Measurements from ENCODE around the gene GPHN. TPM values are rescaled to one million over a fixed set of nuclear protein-coding genes. Genes with fewer than 3 reads are reported as not detected.

Gene GPHN
- total RNA-seq, 2 experiments from 2014 or later = 26.3 to 26.6 TPM

GRCh38 chr14:67127174-67127573, 619.2 kb downstream of the GPHN start:
- ChIA-PET POLR2A (no interaction called here), CTCF (interaction anchor here (0.7 kb wide), 1 partner anchor 12 kb away, joined by 3 read pairs; no protein-coding TSS in a partner anchor)
- Mint-ChIP-seq H3K4me1 (ENCODE audit: low read depth) (peaks cover 2% of the 10 kb centered on the region), H3K4me3 (no peak overlapping the region), H3K9me3 (peaks cover 3% of the 10 kb centered on the region), H3K27ac (no peak overlapping the region), H3K36me3 (ENCODE audit: low read depth) (peaks cover 29% of the 10 kb centered on the region), H3K27me3 (no peaks in the 10 kb centered on the region)
- ATAC-seq (no peak), DNase-seq (no peak)
- intact Hi-C loops (cut with micrococcal nuclease) = no loop called here
- TF ChIP-seq, protein P1, sequence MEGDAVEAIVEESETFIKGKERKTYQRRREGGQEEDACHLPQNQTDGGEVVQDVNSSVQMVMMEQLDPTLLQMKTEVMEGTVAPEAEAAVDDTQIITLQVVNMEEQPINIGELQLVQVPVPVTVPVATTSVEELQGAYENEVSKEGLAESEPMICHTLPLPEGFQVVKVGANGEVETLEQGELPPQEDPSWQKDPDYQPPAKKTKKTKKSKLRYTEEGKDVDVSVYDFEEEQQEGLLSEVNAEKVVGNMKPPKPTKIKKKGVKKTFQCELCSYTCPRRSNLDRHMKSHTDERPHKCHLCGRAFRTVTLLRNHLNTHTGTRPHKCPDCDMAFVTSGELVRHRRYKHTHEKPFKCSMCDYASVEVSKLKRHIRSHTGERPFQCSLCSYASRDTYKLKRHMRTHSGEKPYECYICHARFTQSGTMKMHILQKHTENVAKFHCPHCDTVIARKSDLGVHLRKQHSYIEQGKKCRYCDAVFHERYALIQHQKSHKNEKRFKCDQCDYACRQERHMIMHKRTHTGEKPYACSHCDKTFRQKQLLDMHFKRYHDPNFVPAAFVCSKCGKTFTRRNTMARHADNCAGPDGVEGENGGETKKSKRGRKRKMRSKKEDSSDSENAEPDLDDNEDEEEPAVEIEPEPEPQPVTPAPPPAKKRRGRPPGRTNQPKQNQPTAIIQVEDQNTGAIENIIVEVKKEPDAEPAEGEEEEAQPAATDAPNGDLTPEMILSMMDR (IDR thresholded peaks at IDR 0.05) = no peak

DNA sequence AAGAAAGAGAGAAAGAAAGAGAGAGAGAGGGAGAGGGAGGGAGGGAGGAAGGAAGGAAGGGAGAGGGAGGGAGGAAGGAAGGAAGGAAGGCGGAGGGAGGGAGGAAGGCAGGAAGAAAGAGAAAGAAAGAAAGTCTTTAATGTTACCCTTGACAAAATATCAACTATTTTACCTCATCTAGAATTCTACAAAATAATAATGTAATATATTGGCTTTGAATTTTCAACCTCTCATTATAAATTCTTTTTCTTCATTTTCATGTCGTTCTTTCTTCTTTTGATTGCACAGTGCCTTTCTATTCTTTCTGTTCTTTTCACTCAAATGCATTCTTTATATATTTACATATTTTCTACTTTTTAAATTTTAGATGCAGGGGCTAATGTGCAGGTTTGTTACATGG, 621.8 kb downstream of the GPHN start:
- Mint-ChIP-seq H3K27me3 (no peaks in the 10 kb centered on the region), H3K27ac (no peak overlapping the region), H3K9me3 (peaks cover 3% of the 10 kb centered on the region), H3K4me1 (ENCODE audit: low read depth) (peaks cover 15% of the 10 kb centered on the region), H3K4me3 (no peak overlapping the region), H3K36me3 (ENCODE audit: low read depth) (peaks cover 21% of the 10 kb centered on the region)
- DNase-seq = no peak
- intact Hi-C loops (cut with micrococcal nuclease) = no loop called here
- TF ChIP-seq, protein P1 (IDR thresholded peaks at IDR 0.05) = no peak
- ChIA-PET POLR2A (no interaction called here), CTCF (interaction anchor here (1.3 kb wide), 1 partner anchor 14 kb away, joined by 4 read pairs; no protein-coding TSS in a partner anchor)
- no peak for ATAC-seq

DNA sequence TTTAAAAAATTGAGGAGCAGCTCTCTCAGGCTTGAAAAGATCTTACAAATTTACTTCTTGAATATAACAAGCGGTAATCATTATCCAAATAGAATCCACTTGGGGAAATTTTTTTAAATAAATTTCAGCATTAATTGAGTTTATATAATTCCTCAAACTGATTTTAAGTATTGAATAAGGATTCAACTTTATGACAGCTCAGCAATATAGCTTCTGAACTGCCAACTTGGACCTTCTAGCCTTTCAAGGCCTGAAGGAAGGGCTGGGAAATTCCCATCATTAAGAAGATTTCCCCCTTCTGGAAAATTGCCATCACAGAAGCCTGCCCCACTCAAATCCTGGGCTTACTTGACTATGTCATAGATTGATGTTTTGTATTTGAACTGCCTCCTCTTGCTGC, 623.7 kb downstream of the GPHN start:
- Mint-ChIP-seq H3K36me3 (ENCODE audit: low read depth) (peaks cover 18% of the 10 kb centered on the region), H3K27ac (no peak overlapping the region), H3K4me3 (no peak overlapping the region), H3K9me3 (no peaks in the 10 kb centered on the region), H3K27me3 (no peaks in the 10 kb centered on the region), H3K4me1 (ENCODE audit: low read depth) (peaks cover 23% of the 10 kb centered on the region)
- POLR2A ChIA-PET = no interaction called here
- intact Hi-C loops (cut with micrococcal nuclease) = no loop called here
- TF ChIP-seq, protein P1 (IDR thresholded peaks at IDR 0.05) = no peak
- no peak for ATAC-seq
- CTCF ChIA-PET = interaction anchor here (1.3 to 1.4 kb wide), 2 partner anchors 228 to 633 kb away, joined by 3 to 5 read pairs; partner anchors contain the start of gene ATP6V1D
- DNase-seq = no peak

- ChIA-PET CTCF (interaction anchor here (1.6 kb wide), 2 partner anchors 13 to 153 kb away, joined by 3 to 4 read pairs; no protein-coding TSS in a partner anchor), POLR2A (no interaction called here)
- TF ChIP-seq, protein P1 (IDR thresholded peaks at IDR 0.05) = no peak
- peaks cover 23% of the 10 kb centered on the region for H3K4me1 Mint-ChIP-seq (ENCODE audit: low read depth)
- no peak for DNase-seq
- no peaks in the 10 kb centered on the region for H3K9me3 Mint-ChIP-seq
- no peaks in the 10 kb centered on the region for H3K27me3 Mint-ChIP-seq
- no peak overlapping the region for H3K4me3 Mint-ChIP-seq
- intact Hi-C loops (cut with micrococcal nuclease) = no loop called here
- H3K36me3 Mint-ChIP-seq (ENCODE audit: low read depth) = peaks cover 18% of the 10 kb centered on the region
- H3K27ac Mint-ChIP-seq = no peak overlapping the region
- ATAC-seq = no peak
Observed at GRCh38 chr14:67133144-67133543, 625.2 kb downstream of the GPHN start.

DNA sequence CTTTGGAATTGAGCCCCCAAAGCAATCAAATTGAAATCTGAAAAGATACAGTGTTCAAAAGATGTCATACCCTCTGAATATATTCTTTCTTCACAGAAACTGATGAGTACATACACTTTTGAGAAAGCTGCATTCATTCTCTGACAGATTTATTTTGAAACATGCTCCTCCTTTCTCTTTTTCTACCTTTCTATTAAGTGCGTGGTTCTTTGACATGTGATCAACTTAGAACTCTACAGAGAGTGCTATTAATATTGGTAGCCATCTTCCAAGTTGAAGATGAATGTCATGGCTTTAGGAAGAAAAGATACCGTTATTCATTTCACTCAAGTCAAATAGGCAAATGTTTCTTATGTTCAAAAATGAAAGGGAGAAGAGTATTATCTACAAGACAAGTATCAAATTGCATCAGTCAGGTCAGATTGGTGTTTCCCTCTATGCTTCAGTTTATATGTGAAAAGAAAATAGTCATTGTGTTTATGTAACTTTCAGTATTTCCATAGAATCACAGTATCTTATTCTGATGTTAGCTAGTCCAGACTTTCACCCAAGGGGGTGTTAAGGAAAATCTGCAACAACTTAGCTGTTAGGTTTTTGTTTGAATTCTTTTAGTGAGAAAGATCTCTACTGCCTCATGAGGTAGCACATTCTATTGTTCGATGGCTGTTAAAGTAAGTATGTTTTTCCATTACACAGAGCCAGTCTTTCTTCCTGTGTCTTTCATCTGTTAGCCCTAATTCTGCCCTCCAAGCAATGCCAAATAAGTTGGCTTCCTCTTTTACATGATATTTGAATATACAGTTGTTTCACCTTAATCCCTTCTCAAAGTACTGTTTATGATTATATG, 625.9 kb downstream of the GPHN start:
- intact Hi-C loops (cut with micrococcal nuclease) = no loop called here
- CTCF ChIA-PET = interaction anchor here (1.6 kb wide), 2 partner anchors 14 to 152 kb away, joined by 3 to 4 read pairs; no protein-coding TSS in a partner anchor

More for the DNA sequence above, 625.9 kb downstream of the GPHN start:
- peaks cover 23% of the 10 kb centered on the region for H3K4me1 Mint-ChIP-seq (ENCODE audit: low read depth)
- H3K9me3 Mint-ChIP-seq = no peaks in the 10 kb centered on the region
- POLR2A ChIA-PET = no interaction called here
- peak overlapping the region; percentile 83 for H3K27ac Mint-ChIP-seq
- H3K36me3 Mint-ChIP-seq (ENCODE audit: low read depth) = peaks cover 18% of the 10 kb centered on the region
- ATAC-seq (peak; percentile 60), DNase-seq (no peak)
- H3K27me3 Mint-ChIP-seq = no peaks in the 10 kb centered on the region
- H3K4me3 Mint-ChIP-seq = no peak overlapping the region
- TF ChIP-seq, protein P1 (IDR thresholded peaks at IDR 0.05) = no peak

Data from activated CD8-positive, alpha-beta T cell treated with anti-CD3 and anti-CD28 coated beads for 36 hours (primary cell).